H1 (cell line): Measurements from ENCODE around the gene LIMA1. TPM values are rescaled to one million over a fixed set of nuclear protein-coding genes. Genes with fewer than 3 reads are reported as not detected.

Experiments
- polyA plus RNA-seq, 7 experiments: library from polyadenylated mRNA; depleted of rRNA in 3 of 7; stranded (reverse) in 5 of 7; unstranded in 2 of 7; fragments of >200 nt in 5 of 7; fragments of 200-250 nt in 2 of 7; gene quantifications; 1 replicate in 5 of 7; 2 replicates in 1 of 7; 4 replicates in 1 of 7; pipeline versions ENCODE4 v1.2.1 to v1.2.3, GENCODE V29; 2011 to 2013; ENCODE audit warnings: missing spikeins in 2 of 7, mixed read lengths in 2 of 7
- total RNA-seq: library from RNA; stranded (reverse); fragmentation: NEBNext Ultra II Directional; extraction: Animal tissue kit (Norgen Biotek cat#: 25700); gene quantifications from 2 replicates; pipeline ENCODE4 v1.2.1, GENCODE V29; 2021
- TF ChIP-seq, protein P1 (sequence below): IDR thresholded peaks from 2 replicates; pipeline ENCODE4 v1.6.1; 2011; ENCODE audit warnings: low read depth, mild to moderate bottlenecking, low read length; ENCODE audit not compliant: insufficient read depth

Gene LIMA1
- total and polyA plus RNA-seq, 2 of the 8 experiments (the other 6 are each of a cell fraction or from before 2014, with no cell fraction given) = 12.7 to 47.6 TPM

DNA sequence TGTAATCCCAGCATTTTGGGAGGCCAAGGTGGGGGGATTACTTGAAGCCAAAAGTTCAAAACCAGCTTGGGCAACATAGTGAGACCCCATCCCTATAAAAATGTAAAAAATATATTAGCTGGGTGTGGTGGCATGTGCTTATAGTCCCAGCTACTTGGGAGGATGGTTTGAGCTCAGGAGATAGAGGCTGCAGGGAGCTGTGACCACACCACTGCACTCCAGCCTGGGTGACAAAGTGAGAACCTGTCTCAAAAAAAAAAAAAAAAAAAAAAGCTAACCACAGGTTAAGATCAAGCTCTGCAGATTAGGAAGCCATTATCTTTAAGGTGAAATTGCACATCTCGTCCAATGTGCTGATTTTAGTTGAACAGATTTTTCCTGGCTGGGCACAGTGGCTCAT lies 92.5 kb downstream of the LIMA1 start (continued):
- TF ChIP-seq, protein P1, sequence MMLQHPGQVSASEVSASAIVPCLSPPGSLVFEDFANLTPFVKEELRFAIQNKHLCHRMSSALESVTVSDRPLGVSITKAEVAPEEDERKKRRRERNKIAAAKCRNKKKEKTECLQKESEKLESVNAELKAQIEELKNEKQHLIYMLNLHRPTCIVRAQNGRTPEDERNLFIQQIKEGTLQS = no peak
